GM21526 (cell line): Measurements from ENCODE around the gene SPATA4.

Experiments
- ATAC-seq: cut with Tn5 transposase; IDR thresholded peaks from one replicate; pipeline ENCODE4 v1.9.1; 2021; ENCODE audit warnings: moderate library complexity; ENCODE audit not compliant: unreplicated experiment, low FRiP score

SPATA4 gene

DNA sequence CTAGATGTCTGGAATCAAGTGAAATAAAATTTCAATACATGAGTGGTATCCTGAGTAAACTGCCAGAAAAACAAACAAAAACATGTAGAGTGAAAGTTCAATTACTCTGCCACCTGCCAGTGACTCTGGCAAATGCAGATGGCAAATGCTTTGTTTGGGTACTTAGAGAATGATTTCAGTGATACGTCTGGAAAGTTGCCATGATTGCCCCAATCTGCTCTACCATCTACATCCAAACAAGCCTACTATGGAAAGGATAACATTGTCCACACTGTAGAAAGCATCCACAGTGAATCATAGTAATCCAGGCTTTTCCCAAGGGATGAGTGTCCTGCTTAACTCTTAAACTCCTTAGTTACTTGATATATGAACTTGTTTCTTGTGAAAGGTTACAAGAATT, 3.4 kb downstream of the SPATA4 start:
- no peak for ATAC-seq

GRCh38 chr4:176189891-176190795, 5.2 kb downstream of the SPATA4 start:
- ATAC-seq = no peak

- ATAC-seq = no peak
Observed at GRCh38 chr4:176188654-176189053, 6.7 kb downstream of the SPATA4 start.

- no peak for ATAC-seq
Observed at GRCh38 chr4:176187624-176188023, 7.8 kb downstream of the SPATA4 start.

GRCh38 chr4:176186671-176187395, 8.6 kb downstream of the SPATA4 start:
- ATAC-seq = no peak

DNA sequence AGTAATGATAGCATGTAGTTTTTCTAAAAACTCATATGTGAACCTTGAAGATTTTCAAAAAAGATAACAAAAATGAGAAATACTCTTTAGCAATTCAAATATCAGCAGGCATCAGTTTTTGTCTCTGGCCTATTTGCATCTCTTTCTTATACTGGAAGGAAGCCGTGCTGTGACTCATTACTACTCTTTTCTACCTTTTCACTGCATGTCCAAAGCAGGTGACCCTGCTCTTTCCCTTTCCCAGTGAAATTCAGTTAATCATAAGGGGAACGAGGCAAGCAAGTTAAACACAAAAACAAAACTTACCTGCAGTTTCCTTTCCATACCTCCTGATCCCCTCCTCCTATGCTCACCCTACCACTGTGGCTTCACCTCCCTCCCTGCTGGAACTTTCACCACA, 9.3 kb downstream of the SPATA4 start:
- no peak for ATAC-seq

- no peak for ATAC-seq
Observed at GRCh38 chr4:176185051-176185450, 10.3 kb downstream of the SPATA4 start.

- ATAC-seq = no peak
Observed at GRCh38 chr4:176163041-176163440, 32.3 kb downstream of the SPATA4 start.

DNA sequence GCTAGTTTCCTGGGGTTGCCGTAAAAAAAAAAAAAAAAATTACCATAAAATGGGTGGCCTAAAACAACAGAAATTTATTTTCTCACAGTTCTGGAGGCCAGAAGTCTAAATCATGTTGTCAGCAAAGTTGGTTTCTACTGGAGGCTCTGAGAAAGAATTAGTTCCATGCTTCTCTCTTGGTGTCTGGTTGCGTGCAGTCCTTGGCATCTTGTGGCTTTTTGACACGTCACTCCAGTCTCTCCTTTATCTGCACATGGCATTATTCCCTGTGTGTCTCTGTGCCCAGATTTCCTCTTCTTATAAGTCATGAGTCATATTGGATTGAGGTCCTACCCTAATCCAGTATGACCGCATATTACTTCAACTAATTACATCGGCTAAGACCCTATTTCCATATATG, 38.7 kb downstream of the SPATA4 start:
- no peak for ATAC-seq

DNA sequence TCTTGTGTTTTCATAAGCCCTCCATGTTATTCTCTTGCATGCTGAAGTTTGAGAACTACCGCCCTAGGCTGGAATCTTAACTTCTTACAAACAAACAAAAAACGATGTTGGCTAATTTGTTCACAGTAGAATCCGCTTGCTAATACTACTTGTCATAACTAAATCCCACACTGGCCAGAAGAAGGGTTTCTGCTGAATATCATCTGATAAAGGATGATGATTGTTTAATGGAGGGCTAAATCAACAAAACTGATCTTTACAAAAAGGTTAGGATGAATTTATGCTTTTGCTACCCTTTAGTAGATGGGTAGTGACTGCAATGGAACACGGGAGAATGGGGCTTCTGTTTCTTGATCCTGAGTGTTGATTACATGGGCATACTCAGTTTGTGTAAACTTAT, 42.3 kb downstream of the SPATA4 start:
- ATAC-seq = no peak

GRCh38 chr4:176150704-176151103, 44.7 kb downstream of the SPATA4 start:
- no peak for ATAC-seq

DNA sequence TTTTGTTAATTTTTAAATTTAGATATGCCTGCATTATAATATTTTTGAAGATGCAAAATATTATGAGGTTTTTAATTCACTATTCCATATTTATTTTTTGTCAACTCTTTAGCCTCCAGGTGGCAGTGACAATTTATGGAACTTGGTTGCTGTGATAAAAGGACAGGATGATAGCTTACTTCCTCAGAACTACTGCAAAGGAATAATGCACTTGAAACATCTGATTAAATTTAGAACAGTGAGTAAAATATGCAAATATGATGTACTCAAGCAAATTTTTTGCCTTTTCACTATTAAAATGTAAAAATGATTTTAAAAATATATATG, 45.1 kb downstream of the SPATA4 start:
- ATAC-seq = no peak

GRCh38 chr4:176149680-176150355, 45.6 kb downstream of the SPATA4 start:
- ATAC-seq = no peak

DNA sequence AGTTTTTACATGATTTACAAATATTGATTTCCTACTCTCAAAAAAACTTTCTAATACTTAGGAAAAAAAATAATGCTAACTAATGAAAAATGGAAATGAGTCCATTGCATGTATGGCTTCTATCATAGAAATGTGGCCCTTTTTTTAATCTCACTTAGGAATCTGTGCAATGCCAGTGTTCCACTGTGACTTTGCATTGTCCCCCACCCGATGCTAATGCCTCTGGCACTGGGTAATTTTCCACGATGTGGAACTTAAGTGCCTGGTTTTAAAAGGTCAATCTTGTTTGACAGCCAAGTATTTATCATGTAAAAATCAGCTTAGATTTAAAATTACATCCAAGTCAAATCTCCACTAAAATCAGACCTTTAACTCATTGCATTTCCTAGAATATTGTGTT, 53.1 kb downstream of the SPATA4 start:
- no peak for ATAC-seq

GRCh38 chr4:176139518-176139917, 55.9 kb downstream of the SPATA4 start:
- ATAC-seq = no peak

GRCh38 chr4:176137631-176138030, 57.8 kb downstream of the SPATA4 start:
- ATAC-seq = no peak

GRCh38 chr4:176134670-176135069, 60.7 kb downstream of the SPATA4 start:
- no peak for ATAC-seq
